RWPE1 (cell line): ENCODE measurements around the gene PALD1.

ENCODE experiments used
- CTCF ChIA-PET: fragments of 350-600 bp; sonication (Branson Sonifier 250); formaldehyde crosslinking; extraction: SDS; loops from one replicate; lab custom pipeline; 2021; lab: Yijun Ruan, JAX
- POLR2A ChIA-PET: fragments of 400-600 bp; formaldehyde crosslinking; extraction: SDS; loops from one replicate; lab custom pipeline; 2020; ENCODE audit warnings: antibody characterized with exemption; ENCODE audit not compliant: low non-redundant PET; lab: Yijun Ruan, JAX
- DNase-seq: peaks from one replicate; pipeline ENCODE4 v3.0.0; 2012; ENCODE audit warnings: low spot score
- H3K27ac ChIP-seq: fragments of 450-650 bp; 2 replicates; pipeline ENCODE4 v1.5.1; 2017
- TF ChIP-seq, protein P1 (sequence below): fragments of 450-650 bp; conservative IDR thresholded peaks from 2 replicates; pipeline ENCODE4 v1.5.1; 2017; ENCODE audit warnings: low read depth, mild to moderate bottlenecking

PALD1 gene

DNA sequence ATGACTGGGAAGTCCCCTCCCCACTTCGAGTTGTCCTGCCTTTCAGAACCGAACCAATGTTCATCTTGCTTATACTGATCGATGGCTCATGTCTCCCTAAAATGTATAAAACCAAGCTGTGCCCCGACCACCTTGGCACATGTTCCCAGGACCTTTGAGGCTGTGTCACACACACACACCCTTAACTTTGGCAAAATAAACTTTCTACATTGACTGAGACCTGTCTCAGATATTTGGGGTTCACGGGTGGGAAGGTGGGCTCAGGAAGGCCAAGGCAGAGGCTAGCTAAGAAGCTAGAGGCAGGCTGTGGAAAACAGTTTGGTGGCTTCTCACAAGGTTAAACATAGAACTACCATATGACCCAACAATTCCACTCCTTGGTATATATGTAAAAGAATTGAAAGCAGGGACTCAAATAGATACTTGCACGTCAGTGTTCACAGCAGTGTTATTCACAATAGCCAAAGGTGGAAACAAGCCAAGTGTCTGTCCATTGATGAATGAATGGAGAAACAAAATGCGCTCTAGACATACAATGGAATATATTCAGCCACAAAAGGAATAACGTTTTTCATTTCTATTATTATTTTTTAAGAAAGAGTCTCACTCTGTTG is 108.6 kb downstream of the PALD1 start:
- ChIA-PET CTCF (no interaction called here), POLR2A (no interaction called here)
- H3K27ac ChIP-seq, result no peak overlapping the region
- DNase-seq, result no peak
- TF ChIP-seq, protein P1, sequence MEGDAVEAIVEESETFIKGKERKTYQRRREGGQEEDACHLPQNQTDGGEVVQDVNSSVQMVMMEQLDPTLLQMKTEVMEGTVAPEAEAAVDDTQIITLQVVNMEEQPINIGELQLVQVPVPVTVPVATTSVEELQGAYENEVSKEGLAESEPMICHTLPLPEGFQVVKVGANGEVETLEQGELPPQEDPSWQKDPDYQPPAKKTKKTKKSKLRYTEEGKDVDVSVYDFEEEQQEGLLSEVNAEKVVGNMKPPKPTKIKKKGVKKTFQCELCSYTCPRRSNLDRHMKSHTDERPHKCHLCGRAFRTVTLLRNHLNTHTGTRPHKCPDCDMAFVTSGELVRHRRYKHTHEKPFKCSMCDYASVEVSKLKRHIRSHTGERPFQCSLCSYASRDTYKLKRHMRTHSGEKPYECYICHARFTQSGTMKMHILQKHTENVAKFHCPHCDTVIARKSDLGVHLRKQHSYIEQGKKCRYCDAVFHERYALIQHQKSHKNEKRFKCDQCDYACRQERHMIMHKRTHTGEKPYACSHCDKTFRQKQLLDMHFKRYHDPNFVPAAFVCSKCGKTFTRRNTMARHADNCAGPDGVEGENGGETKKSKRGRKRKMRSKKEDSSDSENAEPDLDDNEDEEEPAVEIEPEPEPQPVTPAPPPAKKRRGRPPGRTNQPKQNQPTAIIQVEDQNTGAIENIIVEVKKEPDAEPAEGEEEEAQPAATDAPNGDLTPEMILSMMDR, result no peak

DNA sequence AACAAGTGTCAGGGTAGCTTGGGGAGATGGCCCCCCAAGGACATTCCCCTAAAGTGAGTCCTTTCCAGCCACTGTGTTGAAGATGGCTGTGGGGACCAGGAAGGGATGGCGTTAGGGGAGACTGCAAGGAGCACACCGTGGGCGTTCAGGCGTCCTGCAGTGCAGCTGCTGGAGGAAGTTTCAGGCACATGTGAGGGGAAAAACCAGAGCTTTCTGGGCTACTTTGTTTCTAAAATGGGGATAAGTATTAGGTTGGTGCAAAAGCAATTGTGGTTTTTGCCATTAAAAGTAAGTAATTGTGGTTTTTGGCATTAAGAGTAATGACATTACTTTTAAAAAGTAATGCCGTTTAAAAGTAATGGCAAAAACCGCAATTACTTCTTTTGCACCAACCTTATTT is 109.7 kb downstream of the PALD1 start:
- ChIA-PET CTCF (interaction anchor here (0.6 to 0.7 kb wide), 2 partner anchors 21 to 1180 kb away, joined by 3 to 4 read pairs; no protein-coding TSS in a partner anchor), POLR2A (no interaction called here)
- no peak for DNase-seq

GRCh38 chr10:70588859-70589570 is 110.4 kb downstream of the PALD1 start:
- DNase-seq, result no peak
- CTCF ChIA-PET, result interaction anchor here (0.7 kb wide), 1 partner anchor 1181 kb away, joined by 3 read pairs; no protein-coding TSS in a partner anchor
- H3K27ac ChIP-seq, result no peak overlapping the region
- POLR2A ChIA-PET, result no interaction called here
- TF ChIP-seq, protein P1, result no peak

More for the DNA sequence above, 109.7 kb downstream of the PALD1 start:
- TF ChIP-seq, protein P1, result no peak
- no peak overlapping the region for H3K27ac ChIP-seq

DNA sequence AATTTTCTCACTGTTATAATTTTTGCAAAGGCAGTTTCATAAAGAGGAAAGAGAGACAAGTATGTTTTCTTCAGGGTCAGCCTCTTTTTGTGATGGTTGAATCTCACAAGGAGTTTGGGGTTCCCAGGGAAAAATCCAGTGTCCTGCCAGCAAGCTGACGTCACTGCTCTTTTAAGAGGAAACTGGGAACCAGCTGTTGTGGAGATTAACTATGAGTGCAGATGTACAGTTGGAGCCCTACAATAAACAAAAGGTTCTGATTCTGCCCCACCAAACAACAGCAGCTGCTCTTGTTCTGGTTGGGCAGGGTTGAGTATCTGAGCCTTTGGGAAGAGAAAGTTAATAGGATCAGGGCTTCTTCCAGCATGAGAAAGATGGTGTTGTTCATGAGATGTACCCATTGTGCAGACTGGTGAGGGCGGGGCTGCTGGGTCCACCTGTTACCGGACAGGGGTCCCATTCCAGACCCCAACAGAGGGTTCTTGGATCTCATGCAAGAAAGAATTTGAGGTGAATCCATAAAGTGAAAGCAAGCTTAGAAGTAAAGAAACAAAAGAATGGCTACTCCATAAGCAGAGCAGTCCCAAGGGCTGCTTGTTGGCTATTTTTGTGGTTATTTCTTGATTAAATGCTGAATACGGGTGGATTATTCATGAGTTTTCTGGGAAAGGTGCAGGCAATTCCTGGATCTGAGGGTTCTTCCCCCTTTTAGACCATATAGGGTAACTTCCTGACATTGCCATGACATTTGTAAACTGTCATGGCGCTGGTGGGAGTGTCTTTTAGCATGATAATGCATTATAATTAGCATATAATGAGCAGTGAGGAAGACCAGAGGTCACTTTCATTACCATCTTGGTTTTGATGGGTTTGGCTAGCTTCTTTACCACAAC is 111.4 kb downstream of the PALD1 start:
- CTCF ChIA-PET, result interaction anchor here (0.9 kb wide), 1 partner anchor 14 kb away, joined by 4 read pairs; no protein-coding TSS in a partner anchor
- TF ChIP-seq, protein P1, result no peak
- POLR2A ChIA-PET, result no interaction called here
- no peak overlapping the region for H3K27ac ChIP-seq
- DNase-seq, result no peak

DNA sequence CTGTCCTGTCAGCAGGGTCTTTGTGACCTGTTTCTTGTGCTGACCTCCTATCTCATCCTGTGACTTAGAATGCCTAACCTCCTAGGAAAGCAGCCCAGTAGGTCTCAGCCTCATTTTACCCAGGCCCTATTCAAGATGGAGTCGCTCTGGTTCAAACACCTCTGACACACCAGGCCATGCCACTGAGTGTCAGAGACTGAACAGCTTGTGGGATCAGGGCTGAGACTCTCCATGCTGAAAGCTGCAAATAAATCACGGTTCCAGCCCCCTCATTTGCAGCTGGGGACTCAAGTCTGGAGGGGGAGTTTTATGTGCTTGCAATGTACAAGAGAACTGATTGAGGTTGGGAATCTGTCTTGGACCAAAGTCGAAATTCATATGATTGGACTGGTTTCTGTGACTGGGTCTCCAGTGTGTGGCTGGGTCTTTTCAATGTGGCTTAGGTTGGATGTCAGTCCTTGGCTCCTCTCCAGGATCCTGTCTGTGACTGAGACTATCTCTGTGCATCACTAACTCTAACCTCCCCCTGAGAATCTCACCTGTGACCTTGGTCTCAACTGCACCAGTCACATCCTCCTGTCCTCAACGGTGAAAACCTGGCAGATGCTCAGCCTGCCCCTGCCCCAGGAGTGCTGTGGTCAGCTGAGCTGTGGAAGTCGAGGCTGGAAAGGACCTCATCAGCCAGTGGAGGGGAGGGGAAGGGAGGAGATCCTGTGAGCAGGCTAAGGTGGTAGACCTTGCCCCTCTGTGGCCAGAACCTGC is 112.3 kb downstream of the PALD1 start:
- POLR2A ChIA-PET, result no interaction called here
- no peak overlapping the region for H3K27ac ChIP-seq
- TF ChIP-seq, protein P1, result no peak
- CTCF ChIA-PET, result no interaction called here
- DNase-seq, result no peak
